Adipocyte (in vitro differentiated cells): Measurements from ENCODE around the gene CLDN24.

Experiments
- DNase-seq: peaks from one replicate; pipeline ENCODE4 v3.0.0-alpha.2; 2015; ENCODE audit warnings: low read depth
- H3K27me3 ChIP-seq: replicated peaks from 2 replicates; pipeline ENCODE4 v1.7.0; 2013; ENCODE audit warnings: mild to moderate bottlenecking, low read length, moderate library complexity; ENCODE audit not compliant: control insufficient read depth, insufficient read depth
- H3K36me3 ChIP-seq: 2 replicates; pipeline ENCODE4 v1.7.0; 2013; ENCODE audit warnings: low read length, mild to moderate bottlenecking, moderate library complexity; ENCODE audit not compliant: control insufficient read depth, insufficient read depth, severe bottlenecking
- H3K4me1 ChIP-seq: 2 replicates; pipeline ENCODE4 v1.7.0; 2013; ENCODE audit warnings: mild to moderate bottlenecking, low read length, moderate library complexity; ENCODE audit not compliant: control insufficient read depth, insufficient read depth
- H3K4me3 ChIP-seq: 2 replicates; pipeline ENCODE4 v1.7.0; 2013; ENCODE audit warnings: mild to moderate bottlenecking, low read length, moderate library complexity
- H3K9ac ChIP-seq: 2 replicates; pipeline ENCODE4 v1.7.0; 2013; ENCODE audit warnings: mild to moderate bottlenecking, low read length, moderate library complexity
- H3K9me3 ChIP-seq: 2 replicates; pipeline ENCODE4 v1.7.0; 2013; ENCODE audit warnings: mild to moderate bottlenecking, low read length, moderate library complexity; ENCODE audit not compliant: control insufficient read depth

Gene CLDN24

GRCh38 chr4:183345261-183345660, 23.0 kb upstream of the CLDN24 start:
- Histone ChIP-seq H3K27me3 (no peaks in the 10 kb centered on the region), H3K36me3 (no peaks in the 10 kb centered on the region), H3K4me1 (peaks cover 33% of the 10 kb centered on the region), H3K4me3 (no peak overlapping the region), H3K9me3 (no peaks in the 10 kb centered on the region), H3K9ac (no peak overlapping the region)
- DNase-seq: no peak

GRCh38 chr4:183344523-183345255, 22.5 kb upstream of the CLDN24 start:
- no peaks in the 10 kb centered on the region for H3K27me3 ChIP-seq
- H3K4me1 ChIP-seq: peaks cover 32% of the 10 kb centered on the region
- no peak overlapping the region for H3K9ac ChIP-seq
- no peaks in the 10 kb centered on the region for H3K36me3 ChIP-seq
- no peak for DNase-seq
- H3K4me3 ChIP-seq: no peak overlapping the region
- H3K9me3 ChIP-seq: no peaks in the 10 kb centered on the region

- Histone ChIP-seq H3K9me3 (no peaks in the 10 kb centered on the region), H3K9ac (no peak overlapping the region), H3K36me3 (no peaks in the 10 kb centered on the region), H3K4me1 (peaks cover 25% of the 10 kb centered on the region), H3K27me3 (no peaks in the 10 kb centered on the region), H3K4me3 (no peak overlapping the region)
- no peak for DNase-seq
Observed at GRCh38 chr4:183343730-183344129, 21.5 kb upstream of the CLDN24 start.

GRCh38 chr4:183342541-183343533, 20.6 kb upstream of the CLDN24 start:
- no peak overlapping the region for H3K9ac ChIP-seq
- DNase-seq: no peak
- peaks cover 23% of the 10 kb centered on the region for H3K4me1 ChIP-seq
- no peaks in the 10 kb centered on the region for H3K9me3 ChIP-seq
- H3K4me3 ChIP-seq: no peak overlapping the region
- no peaks in the 10 kb centered on the region for H3K36me3 ChIP-seq
- H3K27me3 ChIP-seq: no peaks in the 10 kb centered on the region

- Histone ChIP-seq H3K9me3 (no peaks in the 10 kb centered on the region), H3K4me1 (peaks cover 14% of the 10 kb centered on the region), H3K9ac (no peak overlapping the region), H3K36me3 (no peaks in the 10 kb centered on the region), H3K4me3 (no peak overlapping the region), H3K27me3 (no peaks in the 10 kb centered on the region)
- no peak for DNase-seq
Observed at GRCh38 chr4:183337833-183338232, 15.6 kb upstream of the CLDN24 start.

GRCh38 chr4:183337349-183337748, 15.1 kb upstream of the CLDN24 start:
- no peaks in the 10 kb centered on the region for H3K9me3 ChIP-seq
- H3K9ac ChIP-seq: no peak overlapping the region
- DNase-seq: no peak
- peaks cover 14% of the 10 kb centered on the region for H3K4me1 ChIP-seq
- H3K36me3 ChIP-seq: no peaks in the 10 kb centered on the region
- no peaks in the 10 kb centered on the region for H3K27me3 ChIP-seq
- H3K4me3 ChIP-seq: no peak overlapping the region

- no peaks in the 10 kb centered on the region for H3K27me3 ChIP-seq
- H3K4me1 ChIP-seq: peaks cover 23% of the 10 kb centered on the region
- no peaks in the 10 kb centered on the region for H3K36me3 ChIP-seq
- H3K9ac ChIP-seq: no peak overlapping the region
- H3K4me3 ChIP-seq: no peak overlapping the region
- H3K9me3 ChIP-seq: no peaks in the 10 kb centered on the region
- DNase-seq: peak; percentile 75
Observed at GRCh38 chr4:183335369-183335940, 13.2 kb upstream of the CLDN24 start.

- no peak for DNase-seq
- no peaks in the 10 kb centered on the region for H3K27me3 ChIP-seq
- H3K9me3 ChIP-seq: no peaks in the 10 kb centered on the region
- H3K9ac ChIP-seq: no peak overlapping the region
- no peak overlapping the region for H3K4me3 ChIP-seq
- peaks cover 26% of the 10 kb centered on the region for H3K4me1 ChIP-seq
- H3K36me3 ChIP-seq: no peaks in the 10 kb centered on the region
Observed at GRCh38 chr4:183333983-183334382, 11.8 kb upstream of the CLDN24 start.

GRCh38 chr4:183333202-183333601, 11.0 kb upstream of the CLDN24 start:
- DNase-seq: no peak

GRCh38 chr4:183332447-183332846, 10.2 kb upstream of the CLDN24 start:
- no peak overlapping the region for H3K4me3 ChIP-seq
- H3K4me1 ChIP-seq: peaks cover 26% of the 10 kb centered on the region
- no peaks in the 10 kb centered on the region for H3K9me3 ChIP-seq
- no peak overlapping the region for H3K9ac ChIP-seq
- no peaks in the 10 kb centered on the region for H3K27me3 ChIP-seq
- no peaks in the 10 kb centered on the region for H3K36me3 ChIP-seq
- no peak for DNase-seq

More at GRCh38 chr4:183333202-183333601, 11.0 kb upstream of the CLDN24 start:
- H3K4me1 ChIP-seq: peaks cover 26% of the 10 kb centered on the region
- no peaks in the 10 kb centered on the region for H3K36me3 ChIP-seq
- no peak overlapping the region for H3K4me3 ChIP-seq
- no peak overlapping the region for H3K9ac ChIP-seq
- H3K9me3 ChIP-seq: no peaks in the 10 kb centered on the region
- H3K27me3 ChIP-seq: no peaks in the 10 kb centered on the region

GRCh38 chr4:183330841-183331240, 8.6 kb upstream of the CLDN24 start:
- Histone ChIP-seq H3K9me3 (no peaks in the 10 kb centered on the region), H3K36me3 (no peaks in the 10 kb centered on the region), H3K9ac (no peak overlapping the region), H3K4me3 (no peak overlapping the region), H3K27me3 (no peaks in the 10 kb centered on the region), H3K4me1 (peaks cover 30% of the 10 kb centered on the region)
- no peak for DNase-seq
